Endothelial cell of umbilical vein (primary cell): ENCODE measurements around the gene CCL27. TPM values are rescaled to one million over a fixed set of nuclear protein-coding genes. Genes with fewer than 3 reads are reported as not detected.

Experiments
- BruUV-seq: library from RNA; stranded (reverse); fragments of 400-500 nt; replicated peaks from 2 replicates; lab custom pipeline; 2021; lab: Mats Ljungman, UMichigan
- CTCF ChIA-PET: fragments of 300-600, 350-600 bp; sonication (Branson Sonifier 250); formaldehyde crosslinking; loops from one replicate; lab custom pipeline; 2021; ENCODE audit warnings: antibody characterized with exemption, inconsistent platforms; lab: Charles Lee
- POLR2A ChIA-PET: fragments of 300-600, 350-600 bp; sonication (Branson Sonifier 250); formaldehyde crosslinking; loops from one replicate; lab custom pipeline; 2021; ENCODE audit warnings: antibody characterized with exemption, inconsistent platforms; lab: Charles Lee
- DNase-seq: peaks from one replicate; pipeline ENCODE4 v3.0.0-alpha.2; 2011; ENCODE audit warnings: low read depth, low spot score
- FAIRE-seq: peaks from 2 replicates; lab custom pipeline; 2011; peaks lifted over from hg19 to GRCh38; lab: Jason Lieb, UNC
- H2AFZ ChIP-seq: 2 replicates; pipeline ENCODE4 v1.6.0; 2012; ENCODE audit warnings: low read depth, low read length, control low read depth, inconsistent platforms
- H3K27ac ChIP-seq: 2 replicates; pipeline ENCODE4 v1.5.1; 2011; ENCODE audit warnings: low read depth, mild to moderate bottlenecking, control low read depth, low read length, moderate library complexity; ENCODE audit not compliant: insufficient read depth
- H3K27me3 ChIP-seq, 2 experiments: 2 replicates each; pipeline versions ENCODE4 v1.6.0 to v1.6.1; 2011; ENCODE audit warnings: low read length in 2 of 2, mixed read lengths in 1 of 2; ENCODE audit not compliant: control insufficient read depth in 2 of 2, insufficient read depth in 2 of 2
- H3K36me3 ChIP-seq, 2 experiments: 2 replicates in 1 of 2; 3 replicates in 1 of 2; pipeline ENCODE4 v1.5.1; 2011; ENCODE audit warnings: low read length in 2 of 2, mild to moderate bottlenecking in 1 of 2, moderate library complexity in 1 of 2; ENCODE audit not compliant: control insufficient read depth in 2 of 2, insufficient read depth in 2 of 2; ENCODE audit errors: extremely low read depth in 1 of 2
- H3K4me1 ChIP-seq: 3 replicates; pipeline ENCODE4 v1.5.1; 2011; ENCODE audit warnings: mild to moderate bottlenecking, low read length; ENCODE audit not compliant: control insufficient read depth, insufficient read depth; ENCODE audit errors: extremely low read depth
- H3K4me2 ChIP-seq: 2 replicates; pipeline ENCODE4 v1.6.1; 2011; ENCODE audit warnings: low read length, control low read depth, mixed read lengths; ENCODE audit not compliant: insufficient read depth
- H3K4me3 ChIP-seq, 3 experiments: fragments of 200-600 bp in 1 of 3; sonication (generic), shearing (Covaris generic) in 1 of 3; replicated peaks in 1 of 3; 2 replicates each; pipeline ENCODE4 v1.5.1; 2011 to 2016; ENCODE audit warnings: control low read depth in 3 of 3, low read length in 3 of 3, mild to moderate bottlenecking in 2 of 3, inconsistent platforms in 1 of 3, low read depth in 1 of 3, moderate library complexity in 1 of 3; ENCODE audit not compliant: insufficient read depth in 1 of 3
- H3K79me2 ChIP-seq: 2 replicates; pipeline ENCODE4 v1.6.0; 2012; ENCODE audit warnings: low read length, inconsistent platforms; ENCODE audit not compliant: control insufficient read depth, insufficient read depth
- H3K9ac ChIP-seq: replicated peaks from 2 replicates; pipeline ENCODE3; 2011; ENCODE audit warnings: low read length, control low read depth; ENCODE audit not compliant: insufficient read depth; ENCODE audit errors: extremely low read depth
- H3K9me1 ChIP-seq: replicated peaks from 3 replicates; pipeline ENCODE4 v1.6.0; 2011; ENCODE audit warnings: mild to moderate bottlenecking, low read length; ENCODE audit not compliant: control insufficient read depth, insufficient read depth; ENCODE audit errors: extremely low read depth
- H3K9me3 ChIP-seq: replicated peaks from 2 replicates; pipeline ENCODE4 v1.5.1; 2012; ENCODE audit warnings: low read length, inconsistent platforms; ENCODE audit not compliant: control insufficient read depth, insufficient read depth
- H4K20me1 ChIP-seq: replicated peaks from 2 replicates; pipeline ENCODE3; 2011; ENCODE audit warnings: mild to moderate bottlenecking, low read length; ENCODE audit not compliant: control insufficient read depth, insufficient read depth; ENCODE audit errors: extremely low read depth
- CTCF ChIP-seq, 2 donors: IDR thresholded peaks; 1 replicate in 1 of 2; 2 replicates in 1 of 2; pipeline ENCODE4 v1.5.1; 2011; ENCODE audit warnings: low read length in 2 of 2, mild to moderate bottlenecking in 2 of 2, moderate library complexity in 2 of 2, control low read depth in 1 of 2, inconsistent platforms in 1 of 2, low read depth in 1 of 2; ENCODE audit not compliant: insufficient read depth in 1 of 2; ENCODE audit errors: extremely low read depth in 1 of 2
- EZH2 ChIP-seq: IDR thresholded peaks from 2 replicates; pipeline ENCODE4 v1.6.1; 2012; ENCODE audit warnings: borderline replicate concordance, low read depth, mild to moderate bottlenecking, moderate library complexity, low read length, inconsistent platforms; ENCODE audit not compliant: severe bottlenecking
- FOS ChIP-seq: IDR thresholded peaks from 2 replicates; pipeline ENCODE4 v1.6.1; 2011; ENCODE audit warnings: mild to moderate bottlenecking, low read length, moderate library complexity, borderline replicate concordance; ENCODE audit not compliant: insufficient read depth
- GATA2 ChIP-seq: IDR thresholded peaks from 2 replicates; pipeline ENCODE4 v1.7.0; 2011; ENCODE audit warnings: low read depth, mild to moderate bottlenecking, moderate library complexity, mixed read lengths, low read length; ENCODE audit not compliant: insufficient read length, insufficient read depth
- JUN ChIP-seq: IDR thresholded peaks from 2 replicates; pipeline ENCODE4 v1.6.1; 2011; ENCODE audit warnings: borderline replicate concordance, low read depth; ENCODE audit not compliant: insufficient read length, insufficient read depth
- MYC ChIP-seq: IDR thresholded peaks from one replicate; pipeline ENCODE4 v1.6.1; 2011; ENCODE audit warnings: mild to moderate bottlenecking, low read depth, low read length
- POLR2A ChIP-seq: IDR thresholded peaks from 2 replicates; pipeline ENCODE4 v1.6.1; 2012; ENCODE audit warnings: low read depth, mild to moderate bottlenecking, control low read depth, low read length
- POLR2AphosphoS5 ChIP-seq: IDR thresholded peaks from 2 replicates; pipeline ENCODE4 v1.6.1; 2012; ENCODE audit warnings: low read depth, mild to moderate bottlenecking, control low read depth, low read length, moderate library complexity; ENCODE audit not compliant: insufficient read depth
- dilution Hi-C: fragments of 300-500 bp; cut with MboI; formaldehyde crosslinking; loops from one replicate; pipeline ENCODE4 v1.15.0; 2019; ENCODE audit warnings: low sequenced_read_pairs; ENCODE audit not compliant: extremely low pct_ligation_motif_present
- intact Hi-C: fragments of 100-400 bp; cut with micrococcal nuclease; formaldehyde crosslinking; loops from one replicate; pipeline ENCODE4 v1.10.0; 2022
- polyA plus RNA-seq, 4 experiments: library from polyadenylated mRNA; depleted of rRNA in 3 of 4; stranded (reverse) in 3 of 4; unstranded in 1 of 4; fragments of >200 nt; gene quantifications; 2 replicates each; pipeline versions ENCODE4 v1.2.1 to v1.2.3, GENCODE V29; 2011 to 2012; ENCODE audit warnings: missing spikeins in 1 of 4
- total RNA-seq: library from RNA; stranded (reverse); gene quantifications from 2 replicates; pipeline ENCODE4 v1.2.3, GENCODE V29; 2021
- TF ChIP-seq, protein P1 (sequence below): IDR thresholded peaks from 2 replicates; pipeline ENCODE4 v1.6.1; 2011; ENCODE audit not compliant: insufficient read depth, insufficient read length

The CCL27 gene
- total and polyA plus RNA-seq, 2 donors (not counting 3 experiments of a cell fraction or from before 2014, with no cell fraction given), result not detected

GRCh38 chr9:34620061-34620994, 42.1 kb downstream of the CCL27 start, which contains the start of gene DCTN3:
Gene DCTN3 (minus strand): TSS chr9:34620495. CDS start chr9:34620464, 31 bp downstream.
- ChIA-PET POLR2A (no interaction called here), CTCF (interaction anchor here (0.8 to 5.0 kb wide), 10 partner anchors 9 to 217 kb away, joined by 3 to 41 read pairs (median 6); partner anchors contain the start of genes RPP25L and SIGMAR1)
- TF ChIP-seq EZH2 (no peak), JUN (no peak), POLR2A (peak; percentile 55), MYC (no peak), POLR2AphosphoS5 (peak; percentile 70)
- DNase-seq, result peak; percentile 91
- Histone ChIP-seq H4K20me1 (no peaks in the 10 kb centered on the region), H3K4me3 (peak within 1 kb of the TSS; percentile 68 to 78 (median 70)), H3K9me3 (no peaks in the 10 kb centered on the region), H3K9ac (peak within 1 kb of the TSS; percentile 69), H3K27me3 (peaks cover 20 to 24% of the 10 kb centered on the region in 2 experiments), H2AFZ (peak within 1 kb of the TSS; percentile 86), H3K9me1 (no peaks in the 10 kb centered on the region), H3K79me2 (no peaks in the 10 kb centered on the region), H3K36me3 (peaks cover 0 to 12% of the 10 kb centered on the region in 2 experiments), H3K4me1 (peaks cover 10% of the 10 kb centered on the region), H3K4me2 (peak within 1 kb of the TSS; percentile 86), H3K27ac (no peak within 1 kb of the TSS)
- intact Hi-C loops (no loop called here), dilution Hi-C loops (no loop called here)
- peak; percentile 100 for FAIRE-seq
- BruUV-seq, result no TSS peak

- no peak overlapping the region for H3K9ac ChIP-seq
- H3K27me3 ChIP-seq, result no peaks in the 10 kb centered on the region
- DNase-seq (no peak), FAIRE-seq (no peak)
- H3K9me3 ChIP-seq, result no peaks in the 10 kb centered on the region
- no peaks in the 10 kb centered on the region for H4K20me1 ChIP-seq
- intact Hi-C loops (no loop called here), dilution Hi-C loops (no loop called here)
- TF ChIP-seq GATA2, result no peak
- TF ChIP-seq, protein P1, sequence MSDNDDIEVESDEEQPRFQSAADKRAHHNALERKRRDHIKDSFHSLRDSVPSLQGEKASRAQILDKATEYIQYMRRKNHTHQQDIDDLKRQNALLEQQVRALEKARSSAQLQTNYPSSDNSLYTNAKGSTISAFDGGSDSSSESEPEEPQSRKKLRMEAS, result no peak
- no peak for TF ChIP-seq JUN
- no peak for TF ChIP-seq POLR2A
- TF ChIP-seq CTCF (IDR thresholded peaks at IDR 0.05; ENCODE audit: extremely low read depth in 1 of 2, insufficient read depth in 1 of 2, low read depth in 1 of 2, low read length in 2 of 2), result no peak
- TF ChIP-seq MYC, result no peak
- TF ChIP-seq POLR2AphosphoS5, result no peak
- no peak for TF ChIP-seq FOS
- TF ChIP-seq EZH2, result no peak
- no TSS peak for BruUV-seq
- H3K79me2 ChIP-seq, result peaks cover 2% of the 10 kb centered on the region
- no peak overlapping the region for H3K4me2 ChIP-seq
- no peaks in the 10 kb centered on the region for H3K9me1 ChIP-seq
- ChIA-PET POLR2A (no interaction called here), CTCF (interaction anchor here (0.6 to 7.1 kb wide), 4 partner anchors 10 to 87 kb away, joined by 3 to 130 read pairs (median 5); partner anchors contain the start of gene SIGMAR1)
- no peak overlapping the region for H3K27ac ChIP-seq
- peaks cover 0 to 14% of the 10 kb centered on the region in 2 experiments for H3K36me3 ChIP-seq
- no peak overlapping the region for H2AFZ ChIP-seq
- peaks cover 20% of the 10 kb centered on the region for H3K4me1 ChIP-seq
- no peak overlapping the region for H3K4me3 ChIP-seq
Observed at GRCh38 chr9:34615132-34615531, 47.3 kb downstream of the CCL27 start.
